ENCODE measurements around the gene CSGALNACT2. TPM values are rescaled to one million over a fixed set of nuclear protein-coding genes. Genes with fewer than 3 reads are reported as not detected.

Gene CSGALNACT2
- total and polyA plus RNA-seq, 2 donors (not counting 1 experiment from before 2014, with no cell fraction given): 10.9 to 24.0 TPM

DNA sequence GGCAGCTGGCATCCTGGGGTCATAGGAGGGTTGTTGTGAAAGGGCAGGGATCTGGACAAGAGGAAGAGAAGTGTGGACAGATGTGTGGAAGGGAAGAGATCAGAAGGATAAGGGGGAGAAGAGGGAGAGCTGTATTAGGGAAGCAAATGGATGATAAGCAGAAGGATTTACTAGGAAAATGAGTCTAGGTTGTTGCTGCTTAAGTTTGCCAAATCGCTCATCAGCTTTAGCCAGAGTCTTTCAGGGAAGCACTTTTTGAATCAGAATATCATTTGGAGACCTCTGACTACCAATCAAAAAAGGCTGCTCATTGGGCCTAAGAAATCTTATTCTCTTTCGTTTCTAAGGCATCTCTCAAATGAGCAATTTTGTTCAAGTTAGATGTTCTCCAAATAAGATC lies 2.6 kb upstream of the CSGALNACT2 start:
- peaks cover 19 to 23% of the 10 kb centered on the region in 2 donors for H3K4me1 ChIP-seq (ENCODE audit: control insufficient read depth in 2 of 2, insufficient read depth in 2 of 2, low read length in 2 of 2)
- ATAC-seq (ENCODE audit: low read depth): no peak
- 100% methylated on average over 1 of the region's 2 CpGs for WGBS (ENCODE audit: insufficient coverage)
- intact Hi-C loops (cut with micrococcal nuclease): loop anchor here (5.0 to 10.0 kb wide), 3 partner anchors 212 to 439 kb away; partner anchors contain the start of genes HNRNPF and ZNF239
- H3K9ac ChIP-seq (ENCODE audit: low read length): no peak overlapping the region
- Mint-ChIP-seq H3K4me1 (peaks cover 34% of the 10 kb centered on the region), H3K27me3 (no peaks in the 10 kb centered on the region), H3K9me3 (ENCODE audit: insufficient read depth) (no peaks in the 10 kb centered on the region), H3K27ac (peak overlapping the region; percentile 12), H3K4me3 (peak overlapping the region; percentile 43)
- POLR2A ChIA-PET: interaction anchor here (0.6 kb wide), 1 partner anchor 491 kb away, joined by 4 read pairs; no protein-coding TSS in a partner anchor
- H3K9me3 ChIP-seq (ENCODE audit: control extremely low read depth in 1 of 3, control insufficient read depth in 2 of 3, insufficient read depth in 1 of 3, low read length in 2 of 3): no peaks in the 10 kb centered on the region
- TF ChIP-seq, protein P1, sequence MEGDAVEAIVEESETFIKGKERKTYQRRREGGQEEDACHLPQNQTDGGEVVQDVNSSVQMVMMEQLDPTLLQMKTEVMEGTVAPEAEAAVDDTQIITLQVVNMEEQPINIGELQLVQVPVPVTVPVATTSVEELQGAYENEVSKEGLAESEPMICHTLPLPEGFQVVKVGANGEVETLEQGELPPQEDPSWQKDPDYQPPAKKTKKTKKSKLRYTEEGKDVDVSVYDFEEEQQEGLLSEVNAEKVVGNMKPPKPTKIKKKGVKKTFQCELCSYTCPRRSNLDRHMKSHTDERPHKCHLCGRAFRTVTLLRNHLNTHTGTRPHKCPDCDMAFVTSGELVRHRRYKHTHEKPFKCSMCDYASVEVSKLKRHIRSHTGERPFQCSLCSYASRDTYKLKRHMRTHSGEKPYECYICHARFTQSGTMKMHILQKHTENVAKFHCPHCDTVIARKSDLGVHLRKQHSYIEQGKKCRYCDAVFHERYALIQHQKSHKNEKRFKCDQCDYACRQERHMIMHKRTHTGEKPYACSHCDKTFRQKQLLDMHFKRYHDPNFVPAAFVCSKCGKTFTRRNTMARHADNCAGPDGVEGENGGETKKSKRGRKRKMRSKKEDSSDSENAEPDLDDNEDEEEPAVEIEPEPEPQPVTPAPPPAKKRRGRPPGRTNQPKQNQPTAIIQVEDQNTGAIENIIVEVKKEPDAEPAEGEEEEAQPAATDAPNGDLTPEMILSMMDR (IDR thresholded peaks at IDR 0.05): no peak
- TF ChIP-seq EZH2 (IDR thresholded peaks at IDR 0.05; ENCODE audit: borderline replicate concordance, insufficient read depth, low read depth, low read length, poor library complexity, severe bottlenecking): no peak
- H3K27ac ChIP-seq (ENCODE audit: low read length in 2 of 2): no peak overlapping the region
- H3K36me3 ChIP-seq (replicated peaks in 1 of 2; ENCODE audit: control extremely low read depth in 1 of 2, control insufficient read depth in 1 of 2, extremely low read depth in 1 of 2, insufficient read depth in 2 of 2, low read length in 1 of 2): no peaks in the 10 kb centered on the region
- CTCF ChIA-PET: no interaction called here
- H3K79me2 ChIP-seq (ENCODE audit: control insufficient read depth, insufficient read depth, low read length): peaks cover 30% of the 10 kb centered on the region
- no peaks in the 10 kb centered on the region for H3K27me3 ChIP-seq (replicated peaks in 1 of 4; ENCODE audit: control extremely low read depth in 1 of 4, control insufficient read depth in 3 of 4, insufficient read depth in 4 of 4, low read length in 3 of 4)
- no peak overlapping the region for H3K4me2 ChIP-seq (replicated peaks; ENCODE audit: low read depth, low read length, poor library complexity, severe bottlenecking)
- H3K4me3 ChIP-seq (ENCODE audit: control extremely low read depth in 1 of 5, extremely low read depth in 1 of 5, insufficient read depth in 1 of 5, low read depth in 2 of 5, low read length in 4 of 5): no peak overlapping the region
- DNase-seq: no peak
- H4K20me1 ChIP-seq (ENCODE audit: control insufficient read depth, insufficient read depth, low read length, poor library complexity, severe bottlenecking): peaks cover 1% of the 10 kb centered on the region
- H2AFZ ChIP-seq (ENCODE audit: insufficient read depth, low read depth, low read length, poor library complexity, severe bottlenecking): no peak overlapping the region

DNA sequence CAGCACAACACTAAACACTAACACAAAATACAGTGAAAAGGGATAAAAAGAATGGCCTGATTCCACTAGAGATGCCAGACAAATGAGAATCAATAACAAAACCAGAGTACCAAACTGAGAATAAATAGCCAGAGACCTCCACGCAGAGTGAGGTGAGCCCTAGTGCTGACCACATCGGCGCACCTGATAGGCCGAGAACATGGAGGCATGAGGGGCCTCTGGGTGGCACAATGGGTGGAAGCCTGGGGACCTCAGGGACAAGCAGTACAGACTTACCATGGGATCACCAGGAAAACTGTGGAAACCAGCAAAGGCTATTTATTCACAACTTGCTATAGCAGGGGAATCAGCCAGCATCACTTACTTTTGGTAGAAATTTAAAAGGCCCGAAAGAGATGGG lies 1.8 kb upstream of the CSGALNACT2 start:
- H3K4me1 Mint-ChIP-seq: peaks cover 39% of the 10 kb centered on the region
- no peak for DNase-seq
- H3K4me2 ChIP-seq (replicated peaks; ENCODE audit: low read depth, low read length, poor library complexity, severe bottlenecking): no peak overlapping the region
- H3K36me3 ChIP-seq (replicated peaks in 1 of 2; ENCODE audit: control extremely low read depth in 1 of 2, control insufficient read depth in 1 of 2, extremely low read depth in 1 of 2, insufficient read depth in 2 of 2, low read length in 1 of 2): no peaks in the 10 kb centered on the region
- no peak for ATAC-seq (ENCODE audit: low read depth)
- ChIA-PET POLR2A (no interaction called here), CTCF (no interaction called here)
- H3K27ac ChIP-seq (ENCODE audit: low read length in 2 of 2): no peak overlapping the region
- WGBS (ENCODE audit: insufficient coverage): 100% methylated on average over 4 of the region's 5 CpGs
- H3K9ac ChIP-seq (ENCODE audit: low read length): no peak overlapping the region
- H3K27ac Mint-ChIP-seq: peak overlapping the region; percentile 57
- peaks cover 24 to 27% of the 10 kb centered on the region in 2 donors for H3K4me1 ChIP-seq (ENCODE audit: control insufficient read depth in 2 of 2, insufficient read depth in 2 of 2, low read length in 2 of 2)
- peak overlapping the region; percentile 43 for H3K4me3 Mint-ChIP-seq
- no peak for TF ChIP-seq EZH2 (IDR thresholded peaks at IDR 0.05; ENCODE audit: borderline replicate concordance, insufficient read depth, low read depth, low read length, poor library complexity, severe bottlenecking)
- TF ChIP-seq, protein P1 (IDR thresholded peaks at IDR 0.05): no peak
- H3K79me2 ChIP-seq (ENCODE audit: control insufficient read depth, insufficient read depth, low read length): peaks cover 37% of the 10 kb centered on the region
- H3K4me3 ChIP-seq (ENCODE audit: control extremely low read depth in 1 of 5, extremely low read depth in 1 of 5, insufficient read depth in 1 of 5, low read depth in 2 of 5, low read length in 4 of 5): no peak overlapping the region
- H3K9me3 Mint-ChIP-seq (ENCODE audit: insufficient read depth): no peaks in the 10 kb centered on the region
- H4K20me1 ChIP-seq (ENCODE audit: control insufficient read depth, insufficient read depth, low read length, poor library complexity, severe bottlenecking): peaks cover 7% of the 10 kb centered on the region
- H3K27me3 Mint-ChIP-seq: no peaks in the 10 kb centered on the region
- H3K27me3 ChIP-seq (replicated peaks in 1 of 4; ENCODE audit: control extremely low read depth in 1 of 4, control insufficient read depth in 3 of 4, insufficient read depth in 4 of 4, low read length in 3 of 4): no peaks in the 10 kb centered on the region
- H3K9me3 ChIP-seq (ENCODE audit: control extremely low read depth in 1 of 3, control insufficient read depth in 2 of 3, insufficient read depth in 1 of 3, low read length in 2 of 3): no peaks in the 10 kb centered on the region
- intact Hi-C loops (cut with micrococcal nuclease): loop anchor here (5.0 to 10.0 kb wide), 3 partner anchors 211 to 438 kb away; partner anchors contain the start of genes HNRNPF and ZNF239
- H2AFZ ChIP-seq (ENCODE audit: insufficient read depth, low read depth, low read length, poor library complexity, severe bottlenecking): no peak overlapping the region

Measured in B cell (primary cell).